Loucy (cell line): ENCODE data around the gene LHFPL2.

Source experiments
- EZH2phosphoT487 ChIP-seq: fragments of 200-600 bp; IDR thresholded peaks from 2 replicates; pipeline ENCODE4 v1.6.1; 2018; ENCODE audit warnings: antibody characterized with exemption, mild to moderate bottlenecking, moderate library complexity, borderline replicate concordance
- TF ChIP-seq, protein P1 (sequence below): fragments of 200-600 bp; sonication (generic); conservative IDR thresholded peaks from 2 replicates; pipeline ENCODE4 v1.5.1; 2014; ENCODE audit warnings: mild to moderate bottlenecking, antibody characterized with exemption, low read length

DNA sequence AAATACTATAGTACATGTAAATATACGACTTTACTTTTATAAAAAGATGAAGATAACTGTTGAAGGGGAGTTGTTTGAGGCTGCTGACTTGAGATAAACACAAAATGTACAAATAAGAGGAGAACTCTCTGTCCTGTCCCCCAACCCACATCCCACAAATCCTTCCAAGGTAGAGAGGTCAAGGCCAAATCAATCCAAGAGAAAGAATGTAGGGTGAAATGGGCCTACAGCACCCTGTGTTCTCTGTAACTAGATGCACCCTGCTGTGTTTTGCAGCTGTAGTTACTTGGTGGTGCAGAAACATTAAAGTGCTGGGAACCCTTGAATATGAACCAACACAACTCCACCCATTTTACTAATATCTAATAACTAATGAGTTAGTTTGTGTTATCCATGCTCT is 2.0 kb upstream of the LHFPL2 start:
- TF ChIP-seq, protein P1, sequence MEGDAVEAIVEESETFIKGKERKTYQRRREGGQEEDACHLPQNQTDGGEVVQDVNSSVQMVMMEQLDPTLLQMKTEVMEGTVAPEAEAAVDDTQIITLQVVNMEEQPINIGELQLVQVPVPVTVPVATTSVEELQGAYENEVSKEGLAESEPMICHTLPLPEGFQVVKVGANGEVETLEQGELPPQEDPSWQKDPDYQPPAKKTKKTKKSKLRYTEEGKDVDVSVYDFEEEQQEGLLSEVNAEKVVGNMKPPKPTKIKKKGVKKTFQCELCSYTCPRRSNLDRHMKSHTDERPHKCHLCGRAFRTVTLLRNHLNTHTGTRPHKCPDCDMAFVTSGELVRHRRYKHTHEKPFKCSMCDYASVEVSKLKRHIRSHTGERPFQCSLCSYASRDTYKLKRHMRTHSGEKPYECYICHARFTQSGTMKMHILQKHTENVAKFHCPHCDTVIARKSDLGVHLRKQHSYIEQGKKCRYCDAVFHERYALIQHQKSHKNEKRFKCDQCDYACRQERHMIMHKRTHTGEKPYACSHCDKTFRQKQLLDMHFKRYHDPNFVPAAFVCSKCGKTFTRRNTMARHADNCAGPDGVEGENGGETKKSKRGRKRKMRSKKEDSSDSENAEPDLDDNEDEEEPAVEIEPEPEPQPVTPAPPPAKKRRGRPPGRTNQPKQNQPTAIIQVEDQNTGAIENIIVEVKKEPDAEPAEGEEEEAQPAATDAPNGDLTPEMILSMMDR, result no peak
- TF ChIP-seq EZH2phosphoT487, result no peak
